ENCODE results near the gene AK5.

AK5 gene

GRCh38 chr1:77465139-77465538 is 183.3 kb downstream of the AK5 start:
- H3K27me3 Mint-ChIP-seq: no peaks in the 10 kb centered on the region
- H3K4me3 Mint-ChIP-seq: no peak overlapping the region
- DNase-seq: no peak
- H3K27ac Mint-ChIP-seq: no peak overlapping the region
- no peak for ATAC-seq
- H3K4me1 Mint-ChIP-seq: peaks cover 9% of the 10 kb centered on the region
- H3K9me3 Mint-ChIP-seq: peaks cover 0 to 6% of the 10 kb centered on the region in 2 donors

- ATAC-seq (no peak), DNase-seq (no peak)
- Mint-ChIP-seq H3K9me3 (peaks cover 0 to 6% of the 10 kb centered on the region in 2 donors), H3K27ac (no peak overlapping the region), H3K27me3 (no peaks in the 10 kb centered on the region), H3K4me1 (peaks cover 9% of the 10 kb centered on the region), H3K4me3 (no peak overlapping the region)
These were observed 184.1 kb downstream of the AK5 start for GRCh38 chr1:77465922-77466321.

GRCh38 chr1:77467021-77467595 is 185.3 kb downstream of the AK5 start:
- no peak for ATAC-seq
- Mint-ChIP-seq H3K27me3 (no peaks in the 10 kb centered on the region), H3K27ac (no peak overlapping the region), H3K4me1 (peaks cover 9% of the 10 kb centered on the region), H3K4me3 (no peak overlapping the region), H3K9me3 (peaks cover 0 to 6% of the 10 kb centered on the region in 2 donors)
- no peak for DNase-seq

- peak overlapping the region in 1 of 2 donors; percentile 29 for H3K27ac Mint-ChIP-seq
- no peak for DNase-seq
- H3K4me1 Mint-ChIP-seq: peaks cover 9% of the 10 kb centered on the region
- no peaks in the 10 kb centered on the region for H3K27me3 Mint-ChIP-seq
- H3K9me3 Mint-ChIP-seq: peaks cover 3 to 6% of the 10 kb centered on the region in 2 donors
- no peak overlapping the region for H3K4me3 Mint-ChIP-seq
- ATAC-seq: no peak
These were observed 185.9 kb downstream of the AK5 start for GRCh38 chr1:77467741-77468140.

GRCh38 chr1:77468257-77468948 is 186.6 kb downstream of the AK5 start:
- Mint-ChIP-seq H3K4me1 (peaks cover 9% of the 10 kb centered on the region), H3K9me3 (peaks cover 6 to 10% of the 10 kb centered on the region in 2 donors), H3K27me3 (no peaks in the 10 kb centered on the region), H3K4me3 (no peak overlapping the region), H3K27ac (no peak overlapping the region)
- DNase-seq: no peak
- no peak for ATAC-seq

- Mint-ChIP-seq H3K27me3 (no peaks in the 10 kb centered on the region), H3K27ac (no peak overlapping the region), H3K4me3 (no peak overlapping the region), H3K9me3 (peaks cover 2 to 16% of the 10 kb centered on the region in 2 donors), H3K4me1 (peaks cover 4% of the 10 kb centered on the region)
- DNase-seq: no peak
- no peak for ATAC-seq
These were observed 187.3 kb downstream of the AK5 start for GRCh38 chr1:77468949-77469710.

- H3K9me3 Mint-ChIP-seq: peaks cover 0 to 16% of the 10 kb centered on the region in 2 donors
- H3K27me3 Mint-ChIP-seq: no peaks in the 10 kb centered on the region
- ATAC-seq: no peak
- DNase-seq: no peak
- no peaks in the 10 kb centered on the region for H3K4me1 Mint-ChIP-seq
- no peak overlapping the region for H3K4me3 Mint-ChIP-seq
- H3K27ac Mint-ChIP-seq: no peak overlapping the region
These were observed 189.9 kb downstream of the AK5 start for GRCh38 chr1:77471691-77472090.

- Mint-ChIP-seq H3K4me1 (no peaks in the 10 kb centered on the region), H3K27ac (no peak overlapping the region), H3K4me3 (no peak overlapping the region), H3K9me3 (peaks cover 5 to 16% of the 10 kb centered on the region in 2 donors), H3K27me3 (no peaks in the 10 kb centered on the region)
- no peak for ATAC-seq
- DNase-seq: no peak
These were observed 191.9 kb downstream of the AK5 start for GRCh38 chr1:77473690-77474089.

- Mint-ChIP-seq H3K4me3 (no peak overlapping the region), H3K9me3 (peaks cover 5 to 16% of the 10 kb centered on the region in 2 donors), H3K4me1 (no peaks in the 10 kb centered on the region), H3K27me3 (no peaks in the 10 kb centered on the region), H3K27ac (no peak overlapping the region)
- ATAC-seq (no peak), DNase-seq (no peak)
These were observed 193.8 kb downstream of the AK5 start for GRCh38 chr1:77475641-77476040.

- H3K4me1 Mint-ChIP-seq: no peaks in the 10 kb centered on the region
- H3K9me3 Mint-ChIP-seq: peaks cover 5 to 16% of the 10 kb centered on the region in 2 donors
- no peaks in the 10 kb centered on the region for H3K27me3 Mint-ChIP-seq
- H3K4me3 Mint-ChIP-seq: no peak overlapping the region
- H3K27ac Mint-ChIP-seq: no peak overlapping the region
- ATAC-seq (no peak), DNase-seq (no peak)
These were observed 194.7 kb downstream of the AK5 start for GRCh38 chr1:77476475-77476874.

- H3K27me3 Mint-ChIP-seq: no peaks in the 10 kb centered on the region
- ATAC-seq (no peak), DNase-seq (no peak)
- H3K4me3 Mint-ChIP-seq: no peak overlapping the region
- no peaks in the 10 kb centered on the region for H3K4me1 Mint-ChIP-seq
- no peaks in the 10 kb centered on the region for H3K9me3 Mint-ChIP-seq
- H3K27ac Mint-ChIP-seq: no peak overlapping the region
These were observed 202.5 kb downstream of the AK5 start for GRCh38 chr1:77484334-77484733.

GRCh38 chr1:77484926-77485325 is 203.1 kb downstream of the AK5 start:
- Mint-ChIP-seq H3K4me3 (no peak overlapping the region), H3K27ac (no peak overlapping the region), H3K4me1 (no peaks in the 10 kb centered on the region), H3K9me3 (no peaks in the 10 kb centered on the region), H3K27me3 (no peaks in the 10 kb centered on the region)
- DNase-seq (no peak), ATAC-seq (no peak)

GRCh38 chr1:77487631-77488030 is 205.8 kb downstream of the AK5 start:
- no peak overlapping the region for H3K4me3 Mint-ChIP-seq
- no peaks in the 10 kb centered on the region for H3K9me3 Mint-ChIP-seq
- H3K4me1 Mint-ChIP-seq: no peaks in the 10 kb centered on the region
- H3K27ac Mint-ChIP-seq: no peak overlapping the region
- no peak for DNase-seq
- H3K27me3 Mint-ChIP-seq: no peaks in the 10 kb centered on the region
- no peak for ATAC-seq

- Mint-ChIP-seq H3K4me1 (no peaks in the 10 kb centered on the region), H3K27ac (no peak overlapping the region), H3K9me3 (no peaks in the 10 kb centered on the region)
These were observed 208.1 kb downstream of the AK5 start for GRCh38 chr1:77489910-77490309.

GRCh38 chr1:77494026-77494425 is 212.2 kb downstream of the AK5 start:
- no peak for ATAC-seq
- no peaks in the 10 kb centered on the region for H3K27me3 Mint-ChIP-seq

More at GRCh38 chr1:77489910-77490309, 208.1 kb downstream of the AK5 start:
- ATAC-seq (no peak), DNase-seq (no peak)
- Mint-ChIP-seq H3K27me3 (no peaks in the 10 kb centered on the region), H3K4me3 (no peak overlapping the region)

GRCh38 chr1:77498918-77499317 is 217.1 kb downstream of the AK5 start:
- H3K4me1 Mint-ChIP-seq: no peaks in the 10 kb centered on the region
- H3K4me3 Mint-ChIP-seq: no peak overlapping the region
- no peak overlapping the region for H3K27ac Mint-ChIP-seq
- DNase-seq (no peak), ATAC-seq (no peak)
- no peaks in the 10 kb centered on the region for H3K27me3 Mint-ChIP-seq
- H3K9me3 Mint-ChIP-seq: peaks cover 7 to 10% of the 10 kb centered on the region in 2 donors

More at GRCh38 chr1:77494026-77494425, 212.2 kb downstream of the AK5 start:
- no peak overlapping the region for H3K4me3 Mint-ChIP-seq
- DNase-seq: no peak
- no peaks in the 10 kb centered on the region for H3K4me1 Mint-ChIP-seq
- H3K27ac Mint-ChIP-seq: no peak overlapping the region
- peaks cover 7 to 10% of the 10 kb centered on the region in 2 donors for H3K9me3 Mint-ChIP-seq
